GM12872 (cell line): ENCODE data around the gene ERMARD.

Experiments
- TF ChIP-seq, protein P1 (sequence below): IDR thresholded peaks from 3 replicates; pipeline ENCODE4 v1.5.1; 2011; ENCODE audit warnings: low read depth, mild to moderate bottlenecking, low read length, moderate library complexity; ENCODE audit not compliant: insufficient read depth

Gene ERMARD

DNA sequence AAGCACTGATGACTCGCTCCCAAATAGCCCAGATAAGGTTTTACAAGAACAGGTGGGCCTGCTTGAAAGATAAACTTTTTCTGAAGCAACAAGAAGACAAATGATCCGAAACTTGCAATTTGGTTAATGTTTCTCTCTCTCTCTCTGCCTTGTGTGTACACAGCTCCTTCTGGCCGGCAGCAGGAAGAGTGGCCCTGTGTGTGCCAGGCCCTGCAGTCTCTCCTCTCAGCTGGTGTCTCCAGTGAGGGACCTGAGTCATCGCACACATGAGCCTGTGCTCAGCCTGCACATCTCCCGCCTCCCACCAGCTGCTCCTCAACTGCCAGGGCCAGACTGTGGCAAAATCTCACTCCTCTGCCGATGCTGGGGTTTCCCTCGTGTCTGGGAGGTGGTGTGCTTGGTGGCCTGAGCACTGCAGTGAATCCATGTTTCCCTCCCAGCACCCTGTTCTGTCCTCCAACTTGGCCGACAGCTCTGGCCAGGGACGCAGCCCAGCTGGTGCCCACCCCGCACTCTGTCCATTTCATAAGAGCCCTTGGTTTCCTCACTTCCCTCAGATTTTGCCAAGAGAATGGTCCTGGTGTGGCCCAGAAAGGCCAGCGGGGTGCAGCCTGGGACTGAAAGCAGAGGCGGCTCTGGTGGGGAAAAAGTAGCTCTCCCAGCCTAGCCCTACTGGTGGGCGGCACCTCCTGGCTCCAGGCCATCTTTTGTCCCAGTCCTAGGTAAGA lies 49.4 kb downstream of the ERMARD start:
- TF ChIP-seq, protein P1, sequence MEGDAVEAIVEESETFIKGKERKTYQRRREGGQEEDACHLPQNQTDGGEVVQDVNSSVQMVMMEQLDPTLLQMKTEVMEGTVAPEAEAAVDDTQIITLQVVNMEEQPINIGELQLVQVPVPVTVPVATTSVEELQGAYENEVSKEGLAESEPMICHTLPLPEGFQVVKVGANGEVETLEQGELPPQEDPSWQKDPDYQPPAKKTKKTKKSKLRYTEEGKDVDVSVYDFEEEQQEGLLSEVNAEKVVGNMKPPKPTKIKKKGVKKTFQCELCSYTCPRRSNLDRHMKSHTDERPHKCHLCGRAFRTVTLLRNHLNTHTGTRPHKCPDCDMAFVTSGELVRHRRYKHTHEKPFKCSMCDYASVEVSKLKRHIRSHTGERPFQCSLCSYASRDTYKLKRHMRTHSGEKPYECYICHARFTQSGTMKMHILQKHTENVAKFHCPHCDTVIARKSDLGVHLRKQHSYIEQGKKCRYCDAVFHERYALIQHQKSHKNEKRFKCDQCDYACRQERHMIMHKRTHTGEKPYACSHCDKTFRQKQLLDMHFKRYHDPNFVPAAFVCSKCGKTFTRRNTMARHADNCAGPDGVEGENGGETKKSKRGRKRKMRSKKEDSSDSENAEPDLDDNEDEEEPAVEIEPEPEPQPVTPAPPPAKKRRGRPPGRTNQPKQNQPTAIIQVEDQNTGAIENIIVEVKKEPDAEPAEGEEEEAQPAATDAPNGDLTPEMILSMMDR = no peak

DNA sequence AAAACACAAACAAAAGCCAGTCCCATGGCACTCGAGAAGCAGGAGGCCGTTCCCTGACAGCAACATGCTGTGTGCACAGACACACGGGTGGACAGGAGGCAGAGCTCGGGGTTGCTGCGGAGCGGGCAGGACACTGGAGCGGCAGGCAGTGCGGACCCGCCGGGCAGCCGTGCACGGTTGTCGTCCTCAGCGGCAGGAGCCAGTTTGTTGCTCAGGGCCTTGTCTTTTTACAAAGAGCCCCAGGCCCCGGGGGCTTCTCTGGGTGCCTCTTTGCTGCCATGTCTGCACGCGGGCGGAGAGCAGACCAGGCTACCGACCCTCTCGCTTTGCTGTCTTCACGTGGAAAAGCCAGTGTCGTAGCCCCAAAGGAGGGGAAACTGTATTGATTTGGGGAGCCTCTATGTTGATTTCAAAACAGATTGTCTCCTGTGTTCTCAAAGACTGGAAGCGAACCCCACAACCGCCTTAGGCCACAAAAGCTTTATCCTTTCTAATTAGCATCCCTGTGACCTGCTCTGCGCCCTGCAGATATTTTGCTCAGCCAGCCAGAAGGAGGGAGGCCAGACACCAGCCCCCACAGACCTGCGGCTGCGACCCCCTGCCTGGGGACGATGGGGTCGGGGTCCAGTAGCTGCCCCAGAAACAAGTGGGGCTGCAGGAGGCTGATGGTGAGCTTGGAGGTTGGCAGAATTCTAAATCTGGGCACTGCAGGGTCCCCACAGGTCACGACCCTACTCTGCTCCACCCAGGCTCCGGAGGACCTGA lies 50.2 kb downstream of the ERMARD start:
- TF ChIP-seq, protein P1 = no peak

DNA sequence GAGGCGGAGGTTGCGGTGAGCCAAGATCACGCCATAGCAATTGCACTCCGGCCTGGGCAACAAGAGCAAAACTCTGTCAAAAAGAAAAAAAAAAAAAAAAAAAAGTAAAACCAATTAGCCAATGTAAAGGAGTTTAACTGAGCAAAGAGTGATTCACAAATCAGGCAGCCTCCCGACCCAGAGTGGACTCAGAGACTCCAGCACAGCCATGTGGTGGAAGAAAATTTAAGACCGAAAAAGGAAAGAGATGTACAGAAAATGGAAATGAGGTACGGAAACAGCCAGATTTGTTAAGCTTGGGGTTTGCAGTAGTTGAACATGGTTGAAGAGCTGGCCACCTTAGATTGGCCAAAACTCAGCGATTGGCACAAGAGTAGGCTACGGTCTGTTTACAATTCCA lies 51.4 kb downstream of the ERMARD start:
- TF ChIP-seq, protein P1 = no peak

DNA sequence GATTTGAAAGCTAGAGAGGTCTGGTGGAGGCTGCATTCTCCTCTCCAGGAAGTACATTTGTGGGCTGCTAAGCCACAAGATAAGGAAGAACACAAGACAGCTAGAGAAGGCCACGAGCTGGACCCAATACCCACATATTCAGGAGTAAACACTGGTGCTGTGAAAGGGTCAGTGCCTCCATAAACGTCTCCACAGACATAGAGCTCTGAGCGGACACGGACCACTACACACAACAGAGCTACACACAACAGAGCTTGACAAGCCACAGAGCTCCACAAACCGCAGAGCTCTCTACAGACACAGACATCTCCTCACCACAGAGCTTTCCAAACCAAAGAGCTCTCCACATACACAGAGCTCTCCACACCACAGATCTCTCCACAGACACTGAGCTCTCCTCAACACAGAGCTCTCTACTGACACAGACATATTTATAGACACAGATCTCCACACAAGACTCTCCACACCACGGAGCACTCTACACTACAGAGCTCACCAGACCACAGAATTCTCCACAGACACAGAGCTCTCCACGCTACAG lies 51.9 kb downstream of the ERMARD start:
- TF ChIP-seq, protein P1 = no peak

DNA sequence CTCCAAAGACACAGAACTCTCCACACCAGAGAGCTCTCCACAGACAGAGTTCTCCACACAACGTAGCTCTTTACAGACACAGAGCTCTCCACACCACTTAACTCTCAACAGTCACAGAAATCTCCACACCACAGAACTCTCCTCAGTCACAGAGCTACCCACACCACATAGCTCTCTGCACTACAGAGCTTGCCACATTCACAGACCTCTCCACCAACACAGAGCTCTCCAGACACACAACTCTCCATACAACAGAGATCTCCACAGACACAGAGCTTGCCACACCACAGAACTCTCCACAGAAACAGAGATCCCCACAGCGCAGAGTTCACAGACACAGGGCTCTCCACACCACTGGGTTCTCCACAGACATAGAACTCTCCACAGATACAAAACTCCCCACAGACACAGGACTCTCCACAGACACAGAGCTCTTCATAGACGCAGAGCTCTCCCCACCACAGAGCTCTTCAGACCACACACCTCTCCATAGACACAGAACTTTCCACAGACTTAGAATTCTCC lies 52.5 kb downstream of the ERMARD start:
- TF ChIP-seq, protein P1 = no peak

DNA sequence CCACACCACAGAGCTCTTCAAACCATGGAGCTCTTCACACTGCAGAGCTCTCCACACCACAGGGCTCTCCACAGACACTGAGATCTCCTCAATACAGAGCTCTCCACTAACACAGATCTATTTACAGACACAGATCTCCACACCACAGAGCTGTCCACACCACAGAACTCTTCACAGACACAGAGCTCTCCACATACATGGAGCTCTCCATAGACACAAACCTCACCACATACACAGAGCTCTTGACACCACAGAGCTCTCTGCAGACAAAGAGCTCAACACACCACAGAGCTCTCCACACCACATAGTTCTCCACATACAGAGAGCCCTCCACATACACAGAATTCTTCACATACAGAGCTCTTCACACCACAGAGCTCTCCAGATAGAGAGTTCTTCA lies 53.0 kb downstream of the ERMARD start:
- TF ChIP-seq, protein P1 = no peak

DNA sequence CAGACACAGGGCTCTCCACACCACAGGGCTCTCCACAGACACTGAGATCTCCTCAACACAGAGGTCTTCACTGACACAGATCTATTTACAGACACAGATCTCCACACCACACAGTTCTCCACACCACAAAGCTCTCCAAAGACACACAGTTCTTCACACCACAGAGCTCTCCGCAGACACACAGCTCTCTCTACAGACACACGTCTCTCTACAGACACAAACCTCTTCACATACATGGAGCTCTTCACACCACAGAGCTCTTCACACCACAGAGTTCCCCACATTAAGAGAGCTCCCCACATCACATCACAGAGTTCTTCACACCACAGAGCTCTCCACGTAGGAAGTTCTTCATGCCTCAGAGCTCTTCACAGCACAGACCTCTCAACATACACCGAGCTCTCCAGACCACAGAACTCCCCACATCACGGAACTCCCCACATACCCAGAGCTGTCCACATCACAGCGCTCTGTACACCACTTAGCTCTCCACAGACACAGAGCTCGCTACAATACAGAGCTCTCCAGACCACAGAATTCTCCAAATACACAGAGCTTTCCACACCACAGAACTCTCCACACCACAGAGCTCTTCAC lies 53.9 kb downstream of the ERMARD start:
- TF ChIP-seq, protein P1 = no peak
